Stimulated activated CD4-positive, alpha-beta T cell treated with anti-CD3 and anti-CD28 coated beads, Interleukin-2, amount 100 ng/mL, for 48 hours (primary cell): Measurements from ENCODE around the gene ITGB5.

Source experiments
- DNase-seq, 2 donors: peaks; one replicate each; pipeline ENCODE4 v3.0.0-alpha.2; 2020

The ITGB5 gene

DNA sequence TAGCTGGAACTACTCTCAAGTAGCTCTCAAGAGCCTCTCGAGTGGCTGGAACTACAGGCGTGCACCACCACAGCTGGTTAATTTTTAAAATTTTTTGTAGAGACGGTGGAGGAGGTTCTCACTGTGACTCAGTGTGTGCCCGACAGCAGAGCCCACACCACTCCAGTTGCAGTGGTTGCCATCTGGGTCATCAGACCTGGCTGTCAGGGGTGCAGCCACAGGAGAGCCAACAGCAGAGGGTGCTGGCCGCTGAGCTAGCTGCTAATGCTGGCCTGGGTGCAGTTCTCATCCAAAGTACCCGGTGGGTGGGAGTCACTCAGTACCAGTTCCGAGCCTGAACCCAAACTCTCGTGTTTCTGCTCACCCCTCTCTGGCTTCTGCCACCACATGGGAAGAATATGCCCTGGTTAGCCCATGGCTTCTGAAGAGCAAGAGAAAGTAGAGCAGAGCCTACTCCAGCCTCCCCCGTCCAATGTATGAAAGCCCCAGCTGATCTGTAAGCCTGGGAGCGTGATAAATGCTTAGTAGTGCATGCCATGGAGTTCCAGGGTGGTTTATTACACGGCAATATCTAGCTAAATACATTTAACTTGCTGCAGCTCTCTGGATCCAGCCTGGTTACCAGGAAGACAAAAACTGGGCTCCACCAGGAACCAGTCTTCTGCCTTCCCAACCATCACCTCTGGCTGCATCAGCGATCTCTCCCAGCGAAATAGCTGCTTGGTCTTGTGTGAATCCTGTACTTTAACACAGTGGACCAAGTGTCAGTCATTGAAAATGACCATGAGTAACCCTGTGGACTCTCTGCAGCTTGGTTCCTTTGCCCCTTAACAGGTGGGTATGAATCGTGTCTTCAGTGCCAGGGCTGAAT is 139.8 kb downstream of the ITGB5 start:
- no peak for DNase-seq

DNA sequence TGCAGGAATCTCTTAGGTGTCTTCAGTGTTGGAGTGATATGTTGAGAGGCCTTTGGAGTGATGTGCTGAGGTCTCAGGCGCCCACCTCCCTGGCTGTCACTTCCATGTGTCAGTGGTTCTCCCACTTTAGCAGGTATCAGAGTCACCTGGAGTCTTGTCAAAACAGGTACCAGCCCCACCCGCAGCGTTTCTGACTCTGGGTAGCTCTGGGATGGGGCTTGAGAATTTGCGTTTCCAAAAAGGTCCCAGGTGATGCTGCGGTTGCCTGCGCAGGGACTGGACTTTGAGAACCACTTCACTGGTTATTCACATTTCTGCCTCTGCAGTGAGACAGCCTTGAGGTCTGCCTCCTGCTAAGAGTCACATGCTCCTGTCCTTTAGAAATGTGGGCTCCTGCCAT is 141.4 kb downstream of the ITGB5 start:
- no peak for DNase-seq

DNA sequence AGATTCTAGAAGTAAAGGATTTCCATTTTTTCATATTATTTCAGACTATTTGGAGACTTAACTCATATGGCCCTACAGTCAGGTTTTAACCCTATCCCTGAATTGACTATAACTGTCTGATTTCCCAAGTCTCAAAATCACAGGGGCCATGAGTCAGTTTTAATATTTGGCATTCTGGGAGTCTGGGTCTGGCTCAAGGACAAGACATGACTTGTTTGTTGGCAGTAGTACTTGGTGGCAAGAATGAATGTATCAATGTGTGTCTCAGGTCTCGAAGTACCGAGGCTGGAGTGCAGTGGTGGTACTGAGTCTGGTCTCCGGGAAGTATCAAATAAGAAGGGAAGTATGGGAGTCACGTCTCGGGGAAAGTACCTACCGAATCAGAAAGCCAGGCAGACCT is 146.1 kb downstream of the ITGB5 start:
- no peak for DNase-seq

DNA sequence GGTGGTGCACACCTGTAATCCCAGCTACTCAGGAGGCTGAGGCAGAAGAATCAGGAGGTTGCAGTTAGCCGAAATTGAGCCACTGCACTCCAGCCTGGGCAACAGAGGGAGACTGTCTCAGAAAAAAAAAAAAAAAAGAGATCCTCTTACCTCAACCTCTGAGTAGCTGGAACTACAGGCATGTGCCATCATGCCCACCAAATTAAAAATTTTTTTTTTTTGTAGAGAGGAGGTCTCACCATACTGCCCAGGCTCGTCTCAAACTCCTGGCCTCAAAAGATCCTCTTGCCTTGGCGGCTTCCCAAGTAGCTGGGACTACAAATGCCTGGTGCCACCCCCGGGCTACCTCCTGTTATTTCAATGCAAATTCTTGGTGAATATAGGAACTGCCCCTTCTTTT is 155.4 kb downstream of the ITGB5 start:
- DNase-seq: no peak

DNA sequence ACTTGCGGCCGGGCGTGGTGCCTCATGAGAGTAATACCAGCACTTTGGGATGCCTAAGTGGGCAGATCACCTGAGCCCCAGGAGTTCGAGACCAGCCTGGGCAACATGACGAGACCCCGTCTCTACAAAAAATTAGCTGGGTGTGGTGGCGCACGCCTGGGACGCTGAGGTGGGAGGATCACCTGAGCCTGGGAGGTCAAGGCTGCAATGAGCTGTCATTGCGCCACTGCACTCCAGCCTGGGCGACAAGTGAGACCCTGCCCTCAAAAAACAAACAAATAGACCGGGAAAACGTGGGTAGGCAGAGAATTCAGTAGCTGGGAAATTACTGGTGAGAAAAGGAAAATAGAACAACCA is 156.2 kb downstream of the ITGB5 start:
- peak in 1 of 2 donors; percentile 9 for DNase-seq

DNA sequence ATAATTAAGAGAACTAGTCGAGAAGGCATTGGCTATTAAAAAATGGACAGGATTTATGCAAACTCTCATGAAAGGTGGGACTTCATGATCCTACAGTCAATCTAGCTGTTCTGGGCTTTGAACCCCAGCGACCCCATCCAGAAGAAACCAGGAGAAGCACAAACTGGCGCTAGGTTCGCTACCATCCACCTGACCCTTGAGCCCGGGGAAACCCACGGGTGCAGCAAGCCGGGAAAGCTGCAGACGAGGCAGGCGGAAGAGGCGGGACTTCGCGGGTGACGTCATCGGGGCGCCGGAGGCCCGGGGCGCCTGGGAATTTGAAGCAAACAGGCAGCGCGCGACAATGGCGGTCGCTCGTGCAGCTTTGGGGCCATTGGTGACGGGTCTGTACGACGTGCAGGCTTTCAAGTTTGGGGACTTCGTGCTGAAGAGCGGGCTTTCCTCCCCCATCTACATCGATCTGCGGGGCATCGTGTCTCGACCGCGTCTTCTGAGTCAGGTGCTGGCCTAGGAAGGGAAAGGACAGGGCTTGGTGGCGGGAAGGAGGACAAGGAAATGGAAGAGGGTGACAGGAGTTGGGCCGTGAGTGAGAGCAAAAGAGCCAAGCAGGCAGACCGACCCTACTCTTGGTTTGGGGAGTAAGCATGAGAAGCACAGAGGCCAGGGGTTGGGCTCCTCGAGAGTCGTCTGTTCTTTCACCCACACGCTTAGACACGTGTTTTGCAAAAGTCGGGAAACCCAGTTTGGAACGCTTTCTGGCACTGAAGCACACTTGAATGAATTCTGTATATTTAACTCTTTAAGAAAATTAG is 156.8 kb downstream of the ITGB5 start, which contains the start of gene UMPS:
Gene UMPS, plus strand, starts transcription at position 324 of the 812 bp plus-strand sequence. Its CDS starts 20 bp downstream, at position 344.
- DNase-seq: peak; percentile 92 to 95

DNA sequence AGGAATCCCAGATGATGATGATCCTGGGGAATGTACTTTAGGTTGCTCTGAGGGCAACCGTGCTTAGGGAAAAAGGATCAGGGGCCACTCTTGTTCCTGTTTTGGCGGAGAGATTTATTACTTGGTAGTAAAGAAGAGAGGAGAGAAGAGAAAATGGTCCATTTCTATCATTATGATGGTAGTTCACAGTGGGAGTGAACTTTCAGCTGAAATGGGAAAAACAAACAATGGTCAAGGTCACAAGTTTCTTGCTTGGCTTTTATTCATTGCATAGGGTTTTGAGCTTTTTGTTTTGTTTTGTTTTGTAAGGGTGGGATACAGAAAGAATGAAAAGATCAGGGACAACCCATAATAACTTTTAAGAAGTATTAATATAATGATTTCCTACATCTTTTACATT is 164.6 kb downstream of the ITGB5 start:
- DNase-seq: no peak

DNA sequence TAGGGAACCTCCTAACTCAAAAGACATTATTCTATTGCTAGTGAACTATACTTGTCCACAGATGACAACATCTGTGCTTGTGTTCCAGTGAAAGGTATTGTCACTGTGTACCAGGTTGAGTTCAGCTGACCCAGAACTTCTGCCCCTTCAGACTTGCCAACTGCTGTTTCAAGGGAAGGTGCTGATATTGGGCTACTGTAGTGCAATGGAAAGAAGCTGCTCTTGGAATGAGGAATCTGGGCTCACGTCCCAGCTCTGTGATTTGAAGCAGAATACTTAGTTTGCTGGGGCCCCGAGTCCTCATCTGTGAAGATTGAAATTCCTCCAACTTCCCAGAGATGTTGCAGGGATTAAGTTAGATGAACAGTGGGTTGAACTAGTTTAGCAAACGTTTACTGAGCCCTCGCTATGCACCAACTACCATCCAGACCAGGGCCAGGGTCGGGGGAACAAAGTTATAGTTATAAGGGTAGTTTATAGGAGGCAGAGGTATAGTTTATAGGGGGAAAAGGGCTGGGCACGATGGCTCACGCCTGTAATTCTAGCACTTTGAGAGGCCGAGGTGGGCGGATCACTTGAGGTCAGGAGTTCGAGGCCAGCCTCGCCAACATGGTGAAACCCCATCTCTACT is 172.8 kb downstream of the ITGB5 start:
- no peak for DNase-seq
